Measurements from ENCODE around the gene NGRN. TPM values are rescaled to one million over a fixed set of nuclear protein-coding genes. Genes with fewer than 3 reads are reported as not detected.

Gene NGRN
- total and polyA plus RNA-seq, 2 donors (not counting 1 experiment from before 2014, with no cell fraction given): 55.3 to 96.1 TPM

- no peaks in the 10 kb centered on the region for H3K9me3 ChIP-seq (ENCODE audit: control insufficient read depth, insufficient read depth, low read depth, low read length)
- no peaks in the 10 kb centered on the region for H3K36me3 ChIP-seq (ENCODE audit: control insufficient read depth, insufficient read depth, low read length)
- TF ChIP-seq, protein P1, sequence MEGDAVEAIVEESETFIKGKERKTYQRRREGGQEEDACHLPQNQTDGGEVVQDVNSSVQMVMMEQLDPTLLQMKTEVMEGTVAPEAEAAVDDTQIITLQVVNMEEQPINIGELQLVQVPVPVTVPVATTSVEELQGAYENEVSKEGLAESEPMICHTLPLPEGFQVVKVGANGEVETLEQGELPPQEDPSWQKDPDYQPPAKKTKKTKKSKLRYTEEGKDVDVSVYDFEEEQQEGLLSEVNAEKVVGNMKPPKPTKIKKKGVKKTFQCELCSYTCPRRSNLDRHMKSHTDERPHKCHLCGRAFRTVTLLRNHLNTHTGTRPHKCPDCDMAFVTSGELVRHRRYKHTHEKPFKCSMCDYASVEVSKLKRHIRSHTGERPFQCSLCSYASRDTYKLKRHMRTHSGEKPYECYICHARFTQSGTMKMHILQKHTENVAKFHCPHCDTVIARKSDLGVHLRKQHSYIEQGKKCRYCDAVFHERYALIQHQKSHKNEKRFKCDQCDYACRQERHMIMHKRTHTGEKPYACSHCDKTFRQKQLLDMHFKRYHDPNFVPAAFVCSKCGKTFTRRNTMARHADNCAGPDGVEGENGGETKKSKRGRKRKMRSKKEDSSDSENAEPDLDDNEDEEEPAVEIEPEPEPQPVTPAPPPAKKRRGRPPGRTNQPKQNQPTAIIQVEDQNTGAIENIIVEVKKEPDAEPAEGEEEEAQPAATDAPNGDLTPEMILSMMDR (conservative IDR thresholded peaks at IDR 0.05 in 1 of 2, IDR thresholded peaks at IDR 0.05 in 1 of 2; ENCODE audit: low read depth in 1 of 2, low read length in 2 of 2): no peak
- TF ChIP-seq EZH2 (IDR thresholded peaks at IDR 0.05; ENCODE audit: low read length, missing control alignments): no peak
- no peak for DNase-seq (ENCODE audit: low read depth in 2 of 2)
- H3K9ac ChIP-seq (ENCODE audit: insufficient read depth, low read length): no peak overlapping the region
- H2AFZ ChIP-seq (ENCODE audit: low read length): no peak overlapping the region
- no peaks in the 10 kb centered on the region for H3K79me2 ChIP-seq (ENCODE audit: control insufficient read depth, insufficient read depth, low read length)
- H3K4me1 ChIP-seq (ENCODE audit: control insufficient read depth, extremely low read depth, insufficient read depth, low read length): peaks cover 2% of the 10 kb centered on the region
- no peak overlapping the region for H3K27ac ChIP-seq (ENCODE audit: insufficient read depth, low read length)
- H3K27me3 ChIP-seq (ENCODE audit: control insufficient read depth, insufficient read depth, low read length): no peaks in the 10 kb centered on the region
- no peak overlapping the region for H3K4me3 ChIP-seq (replicated peaks in 1 of 4; ENCODE audit: control extremely low read depth in 1 of 4, insufficient read depth in 1 of 4, low read depth in 3 of 4, low read length in 4 of 4)
- no peaks in the 10 kb centered on the region for H4K20me1 ChIP-seq (ENCODE audit: control insufficient read depth, extremely low read depth, insufficient read depth, low read length)
- no peak overlapping the region for H3K4me2 ChIP-seq (ENCODE audit: extremely low read depth, insufficient read depth, low read length)
These were observed 21.4 kb upstream of the NGRN start for GRCh38 chr15:90243943-90244639.

DNA sequence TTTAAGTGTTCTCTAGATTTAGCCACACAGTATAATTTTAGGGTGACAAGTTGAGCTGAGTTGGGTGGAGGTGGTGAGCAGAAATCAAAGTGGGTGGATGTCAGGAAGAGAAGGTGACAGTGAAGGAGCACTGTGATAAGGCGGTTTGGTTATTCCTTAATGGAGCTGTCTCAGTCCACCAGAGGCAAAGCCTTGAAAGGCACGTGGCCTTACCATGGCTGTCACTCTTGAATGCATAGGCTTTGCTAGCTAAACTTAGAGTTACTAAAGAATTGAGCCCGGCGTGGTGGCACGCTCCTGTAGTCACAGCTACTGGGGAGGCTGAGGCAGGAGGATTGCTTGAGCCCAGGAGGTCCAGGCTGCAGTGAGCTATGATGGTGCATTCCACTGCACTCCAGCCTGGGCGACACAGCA is 16.7 kb upstream of the NGRN start:
- H3K27ac ChIP-seq (ENCODE audit: insufficient read depth, low read length): no peak overlapping the region
- peak overlapping the region; percentile 92 for H3K4me2 ChIP-seq (ENCODE audit: extremely low read depth, insufficient read depth, low read length)
- DNase-seq (ENCODE audit: low read depth in 2 of 2): no peak
- no peaks in the 10 kb centered on the region for H3K27me3 ChIP-seq (ENCODE audit: control insufficient read depth, insufficient read depth, low read length)
- H3K4me3 ChIP-seq (replicated peaks in 1 of 4; ENCODE audit: control extremely low read depth in 1 of 4, insufficient read depth in 1 of 4, low read depth in 3 of 4, low read length in 4 of 4): peak overlapping the region in 2 of 4 experiments; percentile 66 to 70
- no peak for TF ChIP-seq EZH2 (IDR thresholded peaks at IDR 0.05; ENCODE audit: low read length, missing control alignments)
- TF ChIP-seq, protein P1 (conservative IDR thresholded peaks at IDR 0.05 in 1 of 2, IDR thresholded peaks at IDR 0.05 in 1 of 2; ENCODE audit: low read depth in 1 of 2, low read length in 2 of 2): no peak
- no peaks in the 10 kb centered on the region for H3K36me3 ChIP-seq (ENCODE audit: control insufficient read depth, insufficient read depth, low read length)
- no peaks in the 10 kb centered on the region for H3K79me2 ChIP-seq (ENCODE audit: control insufficient read depth, insufficient read depth, low read length)
- H3K9ac ChIP-seq (ENCODE audit: insufficient read depth, low read length): no peak overlapping the region
- H2AFZ ChIP-seq (ENCODE audit: low read length): no peak overlapping the region
- no peaks in the 10 kb centered on the region for H3K9me3 ChIP-seq (ENCODE audit: control insufficient read depth, insufficient read depth, low read depth, low read length)
- peaks cover 4% of the 10 kb centered on the region for H3K4me1 ChIP-seq (ENCODE audit: control insufficient read depth, extremely low read depth, insufficient read depth, low read length)
- H4K20me1 ChIP-seq (ENCODE audit: control insufficient read depth, extremely low read depth, insufficient read depth, low read length): no peaks in the 10 kb centered on the region

DNA sequence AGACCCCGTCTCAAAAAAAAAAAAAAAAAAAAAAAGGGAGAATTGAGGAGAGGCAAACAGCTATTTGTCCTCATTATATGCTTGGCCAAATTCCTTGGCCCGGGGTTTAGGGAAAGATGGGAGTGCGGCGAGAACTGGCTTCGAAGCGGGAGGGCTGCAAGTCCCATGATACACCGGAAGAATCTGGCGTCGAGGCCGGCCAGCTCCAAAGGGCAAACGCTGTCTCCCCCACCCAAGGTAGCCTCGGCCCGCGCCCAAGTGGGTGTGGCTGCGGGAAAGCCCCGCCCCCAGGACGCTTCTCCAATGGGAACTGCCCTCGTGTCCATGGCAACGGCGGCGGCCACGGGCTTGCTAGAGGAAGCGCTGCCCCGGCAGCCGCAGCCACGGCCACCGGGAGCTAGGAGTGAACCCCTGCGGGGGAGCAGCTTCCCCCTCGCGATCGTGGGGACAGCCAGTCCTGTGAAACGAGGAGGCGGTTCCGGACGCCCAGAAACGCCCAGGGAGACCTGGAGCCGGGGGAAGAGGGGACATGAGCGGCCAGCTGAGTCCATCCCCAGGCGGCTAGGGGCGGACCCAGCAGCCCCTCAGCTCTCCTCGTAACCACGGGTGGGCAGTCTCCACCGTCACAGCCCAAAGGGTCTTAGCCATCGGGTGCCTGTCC is 16.1 kb upstream of the NGRN start, which contains the start of gene TTLL13:
Gene TTLL13 (plus strand): TSS at position 354 of the 661 bp plus-strand sequence. CDS start 1,075 bp downstream, outside the sequence.
- Histone ChIP-seq H3K4me3 (replicated peaks in 1 of 4; ENCODE audit: control extremely low read depth in 1 of 4, insufficient read depth in 1 of 4, low read depth in 3 of 4, low read length in 4 of 4) (peak within 1 kb of the TSS; percentile 66 to 77 (median 70)), H3K27ac (ENCODE audit: insufficient read depth, low read length) (peak within 1 kb of the TSS; percentile 34), H3K4me2 (ENCODE audit: extremely low read depth, insufficient read depth, low read length) (peak within 1 kb of the TSS; percentile 92), H3K36me3 (ENCODE audit: control insufficient read depth, insufficient read depth, low read length) (no peaks in the 10 kb centered on the region), H4K20me1 (ENCODE audit: control insufficient read depth, extremely low read depth, insufficient read depth, low read length) (no peaks in the 10 kb centered on the region), H3K9ac (ENCODE audit: insufficient read depth, low read length) (peak within 1 kb of the TSS; percentile 52), H3K4me1 (ENCODE audit: control insufficient read depth, extremely low read depth, insufficient read depth, low read length) (peaks cover 4% of the 10 kb centered on the region), H2AFZ (ENCODE audit: low read length) (peak within 1 kb of the TSS; percentile 91), H3K9me3 (ENCODE audit: control insufficient read depth, insufficient read depth, low read depth, low read length) (no peaks in the 10 kb centered on the region), H3K79me2 (ENCODE audit: control insufficient read depth, insufficient read depth, low read length) (no peaks in the 10 kb centered on the region), H3K27me3 (ENCODE audit: control insufficient read depth, insufficient read depth, low read length) (no peaks in the 10 kb centered on the region)
- TF ChIP-seq, protein P1 (conservative IDR thresholded peaks at IDR 0.05 in 1 of 2, IDR thresholded peaks at IDR 0.05 in 1 of 2; ENCODE audit: low read depth in 1 of 2, low read length in 2 of 2): no peak
- TF ChIP-seq EZH2 (IDR thresholded peaks at IDR 0.05; ENCODE audit: low read length, missing control alignments): no peak
- DNase-seq (ENCODE audit: low read depth in 2 of 2): peak; percentile 75 to 81

Measured in fibroblast of lung (primary cell).